Central memory CD8-positive, alpha-beta T cell (primary cell): ENCODE data around the gene ATP9A.
"Not testable (repeated sequence)": the region's sequence is repeated elsewhere in the genome, so short reads cannot be mapped to it uniquely, and the experiment has no call there.

Experiments used
- ATAC-seq: fragments of 150-1000 bp; cut with Tn5 transposase; replicated peaks from 2 replicates; pipeline ENCODE4 v1.10.0; 2022; ENCODE audit warnings: mild to moderate bottlenecking, moderate FRiP score, moderate number of reproducible peaks; ENCODE audit not compliant: poor library complexity, severe bottlenecking; ENCODE audit errors: extremely low read depth
- DNase-seq, 2 donors: peaks; one replicate each; pipeline ENCODE4 v3.0.0; 2021; ENCODE audit warnings: low spot score in 2 of 2
- H3K27ac Mint-ChIP-seq: one replicate; pipeline ENCODE4 v1.8.0; 2022; ENCODE audit warnings: low read depth, mild to moderate bottlenecking, moderate library complexity, mixed read lengths
- H3K27me3 Mint-ChIP-seq: one replicate; pipeline ENCODE4 v1.8.0; 2022; ENCODE audit warnings: mixed read lengths
- H3K36me3 Mint-ChIP-seq: one replicate; pipeline ENCODE4 v1.8.0; 2022; ENCODE audit warnings: mild to moderate bottlenecking, moderate library complexity, mixed read lengths; ENCODE audit not compliant: insufficient read depth
- H3K4me1 Mint-ChIP-seq: one replicate; pipeline ENCODE4 v1.8.0; 2022; ENCODE audit warnings: mixed read lengths
- H3K4me3 Mint-ChIP-seq: one replicate; pipeline ENCODE4 v1.8.0; 2022; ENCODE audit warnings: mild to moderate bottlenecking, moderate library complexity, mixed read lengths
- H3K9me3 Mint-ChIP-seq: one replicate; pipeline ENCODE4 v1.8.0; 2022; ENCODE audit warnings: mixed read lengths

ATP9A gene

GRCh38 chr20:51727872-51728271, 40.3 kb downstream of the ATP9A start:
- DNase-seq (no peak), ATAC-seq (no peak)
- Mint-ChIP-seq H3K4me3 (no peak overlapping the region), H3K36me3 (peaks cover 2% of the 10 kb centered on the region), H3K4me1 (peaks cover 6% of the 10 kb centered on the region), H3K27ac (no peak overlapping the region), H3K9me3 (no peaks in the 10 kb centered on the region), H3K27me3 (no peaks in the 10 kb centered on the region)

GRCh38 chr20:51725584-51726176, 42.5 kb downstream of the ATP9A start:
- Mint-ChIP-seq H3K4me3 (no peak overlapping the region), H3K27ac (no peak overlapping the region)

GRCh38 chr20:51723026-51723425, 45.2 kb downstream of the ATP9A start:
- H3K36me3 Mint-ChIP-seq, H3K27ac Mint-ChIP-seq, DNase-seq, H3K9me3 Mint-ChIP-seq, H3K4me1 Mint-ChIP-seq, H3K27me3 Mint-ChIP-seq, ATAC-seq, H3K4me3 Mint-ChIP-seq: not testable (repeated sequence)

More at GRCh38 chr20:51725584-51726176, 42.5 kb downstream of the ATP9A start:
- Mint-ChIP-seq H3K9me3 (no peaks in the 10 kb centered on the region), H3K27me3 (no peaks in the 10 kb centered on the region), H3K36me3 (peaks cover 2% of the 10 kb centered on the region), H3K4me1 (no peaks in the 10 kb centered on the region)
- ATAC-seq (no peak), DNase-seq (no peak)

GRCh38 chr20:51722246-51722645, 45.9 kb downstream of the ATP9A start:
- ATAC-seq, H3K4me1 Mint-ChIP-seq, H3K36me3 Mint-ChIP-seq, H3K9me3 Mint-ChIP-seq, H3K4me3 Mint-ChIP-seq, H3K27ac Mint-ChIP-seq, DNase-seq, H3K27me3 Mint-ChIP-seq: not testable (repeated sequence)

- H3K4me3 Mint-ChIP-seq, result no peak overlapping the region
- no peaks in the 10 kb centered on the region for H3K4me1 Mint-ChIP-seq
- ATAC-seq (no peak), DNase-seq (no peak)
- peaks cover 1% of the 10 kb centered on the region for H3K36me3 Mint-ChIP-seq
- H3K27me3 Mint-ChIP-seq, result no peaks in the 10 kb centered on the region
- H3K9me3 Mint-ChIP-seq, result no peaks in the 10 kb centered on the region
- H3K27ac Mint-ChIP-seq, result no peak overlapping the region
Measured at GRCh38 chr20:51720854-51721253, 47.3 kb downstream of the ATP9A start.

GRCh38 chr20:51720384-51720783, 47.8 kb downstream of the ATP9A start:
- DNase-seq (no peak), ATAC-seq (no peak)
- no peaks in the 10 kb centered on the region for H3K9me3 Mint-ChIP-seq
- peaks cover 1% of the 10 kb centered on the region for H3K36me3 Mint-ChIP-seq
- H3K4me3 Mint-ChIP-seq, result no peak overlapping the region
- no peaks in the 10 kb centered on the region for H3K27me3 Mint-ChIP-seq
- H3K27ac Mint-ChIP-seq, result no peak overlapping the region
- peaks cover 4% of the 10 kb centered on the region for H3K4me1 Mint-ChIP-seq

GRCh38 chr20:51715856-51716185, 52.4 kb downstream of the ATP9A start:
- Mint-ChIP-seq H3K27ac (no peak overlapping the region), H3K9me3 (no peaks in the 10 kb centered on the region), H3K4me3 (no peak overlapping the region), H3K27me3 (no peaks in the 10 kb centered on the region), H3K4me1 (peaks cover 7% of the 10 kb centered on the region), H3K36me3 (peaks cover 1% of the 10 kb centered on the region)
- DNase-seq (no peak), ATAC-seq (no peak)

- peaks cover 7% of the 10 kb centered on the region for H3K4me1 Mint-ChIP-seq
- H3K27ac Mint-ChIP-seq, result no peak overlapping the region
- no peaks in the 10 kb centered on the region for H3K9me3 Mint-ChIP-seq
- no peaks in the 10 kb centered on the region for H3K27me3 Mint-ChIP-seq
- ATAC-seq (no peak), DNase-seq (no peak)
- H3K4me3 Mint-ChIP-seq, result no peak overlapping the region
- H3K36me3 Mint-ChIP-seq, result peaks cover 1% of the 10 kb centered on the region
Measured at GRCh38 chr20:51715163-51715855, 52.9 kb downstream of the ATP9A start.

- Mint-ChIP-seq H3K27me3 (no peaks in the 10 kb centered on the region), H3K27ac (no peak overlapping the region), H3K36me3 (peaks cover 1% of the 10 kb centered on the region), H3K9me3 (no peaks in the 10 kb centered on the region), H3K4me3 (no peak overlapping the region), H3K4me1 (peaks cover 7% of the 10 kb centered on the region)
- no peak for ATAC-seq
- no peak for DNase-seq
Measured at GRCh38 chr20:51713213-51713598, 55.0 kb downstream of the ATP9A start.

- no peak for ATAC-seq
- no peak for DNase-seq
- Mint-ChIP-seq H3K27ac (no peak overlapping the region), H3K27me3 (no peaks in the 10 kb centered on the region), H3K4me1 (peaks cover 7% of the 10 kb centered on the region), H3K9me3 (no peaks in the 10 kb centered on the region), H3K4me3 (no peak overlapping the region), H3K36me3 (peaks cover under 1% of the 10 kb centered on the region)
Measured at GRCh38 chr20:51712501-51713212, 55.5 kb downstream of the ATP9A start.

GRCh38 chr20:51711426-51711825, 56.8 kb downstream of the ATP9A start:
- H3K9me3 Mint-ChIP-seq, result no peaks in the 10 kb centered on the region

GRCh38 chr20:51710361-51710894, 57.8 kb downstream of the ATP9A start:
- Mint-ChIP-seq H3K27ac (no peak overlapping the region), H3K9me3 (no peaks in the 10 kb centered on the region), H3K4me3 (no peak overlapping the region), H3K36me3 (no peaks in the 10 kb centered on the region), H3K27me3 (no peaks in the 10 kb centered on the region), H3K4me1 (peaks cover 4% of the 10 kb centered on the region)
- DNase-seq (no peak), ATAC-seq (no peak)

More at GRCh38 chr20:51711426-51711825, 56.8 kb downstream of the ATP9A start:
- no peak for DNase-seq
- no peaks in the 10 kb centered on the region for H3K36me3 Mint-ChIP-seq
- no peak overlapping the region for H3K27ac Mint-ChIP-seq
- no peaks in the 10 kb centered on the region for H3K27me3 Mint-ChIP-seq
- no peak overlapping the region for H3K4me3 Mint-ChIP-seq
- peaks cover 7% of the 10 kb centered on the region for H3K4me1 Mint-ChIP-seq
- ATAC-seq, result no peak

GRCh38 chr20:51705400-51705799, 62.8 kb downstream of the ATP9A start:
- Mint-ChIP-seq H3K27ac (no peak overlapping the region), H3K36me3 (no peaks in the 10 kb centered on the region), H3K9me3 (no peaks in the 10 kb centered on the region), H3K27me3 (no peaks in the 10 kb centered on the region), H3K4me3 (no peak overlapping the region), H3K4me1 (no peaks in the 10 kb centered on the region)
- ATAC-seq, result no peak
- DNase-seq, result no peak
